HG03460 (cell line): ENCODE results near the gene EIF4ENIF1.
A peak's percentile ranks its signal among the peaks of the same experiment; 100 is the strongest.
"Not testable (repeated sequence)": the region's sequence is repeated elsewhere in the genome, so short reads cannot be mapped to it uniquely, and the experiment has no call there.

Experiments used
- ATAC-seq: cut with Tn5 transposase; IDR thresholded peaks from one replicate; pipeline ENCODE4 v1.9.1; 2021; ENCODE audit not compliant: unreplicated experiment

Gene EIF4ENIF1

DNA sequence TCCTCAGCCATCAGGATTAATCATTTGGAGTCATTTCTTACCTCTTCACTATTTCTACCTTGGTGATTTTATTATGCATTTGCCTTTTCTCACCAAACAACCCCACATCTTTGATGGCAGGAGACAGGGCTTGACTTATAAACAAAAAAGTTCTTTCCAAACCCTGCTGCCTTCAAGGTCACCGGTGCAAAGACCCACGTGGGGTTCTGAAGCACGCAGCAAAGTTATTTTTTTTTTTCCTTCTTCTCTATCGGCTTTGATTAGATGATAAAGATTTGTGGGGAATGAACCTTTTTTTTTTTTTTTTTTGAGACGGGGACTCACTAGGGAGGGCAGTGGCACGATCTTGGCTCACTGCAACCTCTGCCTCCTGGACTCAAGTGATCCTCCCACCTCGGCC lies 46.1 kb downstream of the EIF4ENIF1 start:
- no peak for ATAC-seq

DNA sequence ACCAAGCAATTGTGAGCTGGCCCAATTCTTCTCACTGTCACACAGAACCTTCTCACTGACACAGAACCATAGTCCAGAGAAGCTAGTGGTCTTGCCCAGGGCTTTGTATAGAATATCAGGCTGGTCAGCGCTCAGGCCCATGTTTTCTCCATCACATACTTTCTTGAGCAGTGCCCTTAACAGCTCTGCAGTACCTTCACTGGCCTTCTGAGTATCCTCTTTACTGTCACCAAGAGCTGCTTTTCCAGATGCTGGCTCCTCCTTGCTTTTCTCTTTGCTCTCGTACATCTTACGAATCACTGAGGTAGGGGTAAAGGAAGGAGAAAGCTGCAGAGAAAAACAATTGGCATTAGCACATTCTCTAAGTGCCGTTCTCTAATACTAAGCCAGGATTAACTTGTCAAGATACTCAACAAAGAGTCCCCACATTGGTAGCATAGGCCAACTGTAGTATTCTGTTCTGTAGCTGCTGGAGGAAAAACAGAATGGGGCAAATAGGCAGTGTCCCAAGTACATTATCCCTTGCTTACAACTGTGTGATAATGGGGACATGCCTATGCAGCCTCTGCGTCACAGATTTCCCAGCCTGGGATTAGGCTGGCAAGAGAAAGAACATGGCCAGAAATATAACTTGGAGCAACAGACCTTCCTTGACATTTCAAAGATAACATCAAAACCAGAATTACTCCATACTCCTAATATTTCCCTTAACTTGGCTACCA lies 46.7 kb downstream of the EIF4ENIF1 start:
- no peak for ATAC-seq

DNA sequence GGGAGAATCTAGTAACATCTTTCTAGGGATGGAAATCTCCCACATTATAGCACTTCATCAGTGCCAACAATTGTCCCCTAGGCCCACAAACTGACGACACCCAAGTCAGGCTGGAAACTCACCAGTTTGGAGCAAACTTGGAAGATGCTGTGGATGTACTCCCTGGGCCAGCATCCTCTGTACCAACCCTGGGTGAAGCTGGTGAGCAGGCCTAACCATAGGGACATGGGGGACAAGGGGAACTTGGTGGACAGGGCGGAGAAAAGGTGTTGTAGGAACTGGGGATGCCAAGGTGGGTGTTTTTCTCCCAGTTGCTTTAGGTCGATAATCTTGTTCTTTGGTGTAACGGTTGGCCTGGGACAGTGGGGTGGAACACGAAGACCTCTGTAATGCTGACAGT lies 48.0 kb downstream of the EIF4ENIF1 start:
- ATAC-seq = no peak

DNA sequence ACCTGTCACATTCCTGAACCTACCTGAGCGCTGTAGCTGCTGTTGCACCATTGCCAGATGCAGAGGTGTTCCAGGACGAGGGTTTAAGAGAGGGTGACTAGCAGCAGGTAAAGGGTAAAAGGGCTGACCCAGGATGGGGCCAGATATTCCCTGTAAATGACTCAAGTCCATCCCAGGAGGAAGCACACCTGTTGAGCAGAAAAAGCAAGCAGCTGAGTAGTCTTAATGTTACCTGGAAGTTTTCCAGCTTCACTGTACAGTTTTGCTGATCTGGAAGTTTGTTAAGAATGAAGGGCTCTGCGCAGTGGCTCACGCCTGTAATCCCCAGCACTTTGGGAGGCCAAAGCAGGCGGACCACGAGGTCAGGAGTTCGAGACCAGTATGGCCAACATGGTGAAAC lies 49.0 kb downstream of the EIF4ENIF1 start:
- no peak for ATAC-seq

DNA sequence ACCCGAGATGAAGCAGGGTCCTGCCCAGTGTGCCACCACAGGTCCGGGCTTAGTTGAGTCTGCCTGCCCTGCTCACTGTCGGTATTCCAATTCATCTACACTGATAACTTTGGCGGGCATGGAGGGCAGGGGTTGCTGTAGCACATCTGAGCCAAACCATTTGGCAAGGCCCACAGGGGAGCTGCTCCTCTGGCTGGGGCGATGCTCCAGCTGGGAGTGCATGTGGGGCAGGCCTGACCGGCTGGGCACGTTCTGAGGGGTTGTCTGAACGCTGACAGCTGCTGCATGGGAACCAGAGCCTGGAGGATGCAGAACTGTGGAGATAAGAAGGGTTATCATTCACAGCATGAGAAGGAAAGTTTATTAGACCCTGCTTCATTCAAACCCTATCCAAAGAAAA lies 49.8 kb downstream of the EIF4ENIF1 start:
- ATAC-seq = no peak

DNA sequence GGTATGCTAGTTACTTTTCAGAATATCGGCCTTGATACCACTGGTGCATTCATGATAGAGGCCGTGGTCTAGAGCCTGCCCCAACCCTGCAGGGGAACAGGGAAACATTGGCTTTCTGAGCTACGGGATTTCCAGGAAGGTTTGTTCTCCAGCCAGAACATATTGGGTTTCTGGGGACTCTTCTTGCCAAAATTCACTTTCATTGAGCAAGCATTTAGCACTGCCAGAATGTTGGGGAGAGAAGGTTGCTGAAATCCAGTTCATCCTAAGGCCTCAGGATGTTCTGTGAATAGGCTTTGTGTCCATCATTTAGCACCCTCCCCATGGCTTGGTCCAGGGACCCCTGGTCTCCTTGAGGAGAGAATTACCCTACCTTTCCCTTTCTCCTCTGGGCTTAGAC lies 53.5 kb downstream of the EIF4ENIF1 start:
- ATAC-seq = no peak

DNA sequence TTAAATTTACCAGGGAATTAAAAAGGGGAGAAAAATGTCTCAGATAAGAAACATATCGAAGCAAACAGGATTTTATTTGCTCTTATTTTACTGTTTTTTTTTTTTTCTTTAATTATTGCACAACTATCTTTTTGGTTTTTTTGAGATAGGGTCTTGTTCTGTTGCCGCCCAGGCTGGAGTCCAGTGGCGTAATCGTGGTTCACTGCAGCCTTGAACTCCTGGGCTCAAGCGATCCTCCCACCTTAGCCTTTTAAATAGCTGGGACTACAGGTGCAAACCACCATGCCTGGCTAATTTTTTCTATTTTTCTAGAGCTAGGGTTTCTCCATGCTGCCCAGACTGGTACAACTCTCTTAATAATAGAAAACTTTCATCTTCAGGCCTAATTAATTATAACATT lies 57.7 kb downstream of the EIF4ENIF1 start:
- no peak for ATAC-seq

DNA sequence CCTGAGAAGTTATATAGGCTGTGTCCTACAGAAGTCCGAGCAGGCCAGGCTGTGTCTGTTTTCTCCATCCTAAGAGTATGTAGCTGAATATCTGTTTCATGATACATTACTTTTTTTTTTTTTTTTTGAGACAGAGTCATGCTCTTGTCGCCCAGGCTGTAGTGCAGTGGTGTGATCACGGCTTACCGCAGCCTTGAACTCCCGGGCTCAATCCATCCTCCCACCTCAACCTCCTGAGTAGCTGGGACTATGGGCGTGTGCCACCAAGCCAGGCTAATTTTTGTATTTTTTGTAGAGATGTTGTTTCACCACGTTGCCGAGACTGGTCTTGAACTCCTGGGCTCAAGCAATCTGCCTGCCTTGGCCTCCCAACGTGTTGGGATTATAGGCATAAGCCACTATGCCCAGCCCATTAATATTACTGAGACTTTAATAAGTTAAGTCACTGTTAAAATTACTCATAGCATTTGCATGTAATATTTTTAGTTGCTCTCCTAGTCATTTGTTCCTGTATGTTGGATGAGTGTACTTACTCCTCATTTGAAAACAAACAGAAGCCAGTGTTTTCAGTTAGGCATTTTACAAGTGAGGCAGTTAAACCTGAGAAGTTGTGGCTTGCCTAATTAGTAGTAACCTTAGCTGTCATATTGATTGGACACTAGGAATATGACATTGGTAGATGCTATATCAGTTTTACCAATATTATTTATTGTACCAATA lies 64.2 kb downstream of the EIF4ENIF1 start:
- no peak for ATAC-seq

DNA sequence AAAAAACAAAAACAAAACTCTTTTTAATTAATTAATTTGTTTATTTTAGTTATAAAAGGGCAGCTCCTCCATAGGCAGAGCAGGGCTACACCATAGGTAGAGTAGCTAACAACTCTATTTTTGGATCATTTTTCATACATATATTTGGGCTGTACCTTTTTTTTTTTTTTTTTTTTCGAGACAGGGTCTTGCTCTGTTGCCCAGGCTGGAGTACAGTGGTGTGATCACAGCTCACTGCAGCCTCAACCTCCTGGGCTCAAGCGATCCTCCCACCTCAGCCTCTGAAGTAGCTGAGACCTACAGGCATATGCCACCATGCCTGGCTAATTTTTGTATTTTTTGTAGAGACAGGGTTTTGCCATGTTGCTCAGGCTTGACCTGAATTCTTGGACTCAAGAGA lies 87.3 kb downstream of the EIF4ENIF1 start:
- not testable (repeated sequence) for ATAC-seq

DNA sequence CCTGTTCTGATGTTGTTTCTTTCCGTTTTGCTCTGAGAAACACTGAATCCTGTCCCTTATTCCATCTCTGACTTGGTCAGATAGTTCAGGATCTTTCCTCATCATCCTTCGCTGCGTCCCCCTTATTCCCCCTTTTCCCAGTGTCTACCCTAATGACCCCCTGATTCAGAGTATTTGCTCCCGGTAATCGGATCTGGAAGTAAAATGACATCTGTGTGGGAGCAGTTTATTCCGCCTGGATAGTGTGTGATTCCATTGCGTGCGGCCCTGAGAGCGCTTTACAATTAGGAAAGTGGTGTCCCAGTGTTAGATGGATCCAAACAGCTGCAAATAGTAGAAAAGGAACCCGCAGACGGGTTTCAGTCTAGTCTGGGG lies 89.6 kb downstream of the EIF4ENIF1 start:
- ATAC-seq = no peak

DNA sequence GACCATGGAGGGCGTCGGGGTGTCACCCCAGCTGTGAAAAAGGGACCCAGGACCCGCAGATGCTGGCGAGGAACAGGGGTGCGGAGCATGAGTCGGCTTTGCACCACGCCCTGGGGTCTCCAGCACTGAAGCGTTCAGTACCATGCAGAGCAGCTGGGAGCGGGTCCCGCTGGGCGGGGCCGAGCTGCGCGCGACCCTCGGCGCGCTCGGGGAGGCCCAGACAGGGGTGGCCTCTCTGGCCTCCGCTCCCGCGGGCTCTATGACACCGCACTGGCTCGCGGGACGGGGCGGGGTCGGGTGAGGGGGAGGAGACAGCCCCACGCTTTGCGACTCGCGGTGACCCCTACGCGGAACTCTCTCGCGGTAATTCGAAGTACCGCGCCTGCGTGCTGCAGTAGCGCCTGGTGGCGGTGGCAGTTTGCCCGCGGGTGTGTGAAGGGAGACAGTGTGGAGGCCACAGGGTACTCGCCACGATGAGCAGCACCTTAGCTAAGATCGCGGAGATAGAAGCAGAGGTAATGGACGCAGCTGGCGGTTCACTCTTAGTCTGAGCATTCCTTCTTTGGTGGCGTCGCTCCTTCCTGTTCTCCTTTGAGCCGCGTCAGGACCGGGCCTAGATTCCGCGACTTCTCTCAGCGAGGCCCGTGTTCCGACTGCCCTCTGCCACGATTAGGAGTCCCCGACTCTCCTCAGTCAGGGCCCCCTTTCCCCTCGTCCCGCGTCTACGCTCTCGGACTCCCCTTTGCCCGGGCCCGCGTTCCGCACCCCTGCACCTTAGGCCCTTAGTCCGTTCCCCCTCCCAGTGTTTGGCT lies 90.2 kb downstream of the EIF4ENIF1 start, which contains the start of gene DRG1:
Gene DRG1, plus strand, starts transcription at position 394 of the 812 bp plus-strand sequence. Its CDS starts 80 bp downstream, at position 474.
- ATAC-seq = peak; percentile 95

DNA sequence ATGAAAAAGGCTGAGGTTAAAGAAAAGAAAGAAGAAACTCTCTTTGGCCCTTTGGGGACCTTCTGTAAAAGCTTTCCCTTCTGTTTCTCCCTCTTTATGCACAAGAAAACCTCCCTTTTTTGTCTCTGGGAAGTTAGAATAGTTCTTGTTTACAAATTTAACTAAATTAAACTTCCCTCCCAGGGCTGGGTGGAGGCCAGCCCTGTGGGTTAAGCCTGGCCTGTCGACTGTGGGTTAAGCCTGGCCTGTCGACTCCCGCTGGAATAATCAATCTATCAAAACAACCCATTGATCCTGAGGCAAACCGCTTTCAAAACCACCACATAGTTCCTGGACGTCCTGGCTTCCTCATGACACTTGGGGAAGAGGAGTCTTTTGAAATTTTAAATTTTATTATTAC lies 91.4 kb downstream of the EIF4ENIF1 start:
- ATAC-seq = no peak

DNA sequence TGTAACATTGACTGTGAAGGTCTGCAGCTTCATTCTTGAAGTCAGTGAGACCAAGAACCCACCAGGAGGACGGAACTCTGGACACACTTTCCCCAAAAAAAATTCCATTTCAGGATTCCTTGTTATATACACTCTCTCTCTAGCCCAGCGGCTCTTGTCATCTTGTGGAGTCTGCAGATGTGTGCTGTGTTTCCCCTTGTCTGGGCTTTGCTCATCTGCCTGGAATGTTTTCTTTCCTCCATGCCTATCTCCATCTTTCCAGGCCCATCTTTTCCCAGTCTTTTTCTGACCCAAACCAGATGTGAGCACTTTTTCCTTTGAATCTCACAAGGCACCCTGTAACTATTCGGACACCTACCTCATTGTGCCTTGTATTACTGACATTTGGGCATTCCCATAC lies 95.3 kb downstream of the EIF4ENIF1 start:
- no peak for ATAC-seq

DNA sequence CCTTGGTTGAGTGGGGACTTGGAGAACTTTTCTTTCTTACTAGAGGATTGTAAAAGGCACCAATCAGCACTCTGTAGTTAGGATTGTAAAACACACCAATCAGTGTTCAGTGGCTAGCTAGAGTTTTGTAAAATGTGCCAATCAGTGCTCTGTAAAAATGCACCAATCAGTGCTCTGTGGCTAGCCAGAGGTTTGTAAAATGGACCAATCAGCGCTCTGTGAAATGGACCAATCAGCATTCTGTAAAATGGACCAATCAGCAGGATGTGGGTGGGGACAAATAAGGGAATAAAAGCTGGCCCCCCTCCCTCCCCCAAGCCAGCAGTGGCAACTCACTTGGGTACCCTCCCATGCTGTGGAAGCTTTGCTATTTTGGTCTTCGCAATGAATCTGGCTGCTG lies 95.7 kb downstream of the EIF4ENIF1 start:
- ATAC-seq = no peak
